ENCODE data around the gene TSFM.

The TSFM gene

DNA sequence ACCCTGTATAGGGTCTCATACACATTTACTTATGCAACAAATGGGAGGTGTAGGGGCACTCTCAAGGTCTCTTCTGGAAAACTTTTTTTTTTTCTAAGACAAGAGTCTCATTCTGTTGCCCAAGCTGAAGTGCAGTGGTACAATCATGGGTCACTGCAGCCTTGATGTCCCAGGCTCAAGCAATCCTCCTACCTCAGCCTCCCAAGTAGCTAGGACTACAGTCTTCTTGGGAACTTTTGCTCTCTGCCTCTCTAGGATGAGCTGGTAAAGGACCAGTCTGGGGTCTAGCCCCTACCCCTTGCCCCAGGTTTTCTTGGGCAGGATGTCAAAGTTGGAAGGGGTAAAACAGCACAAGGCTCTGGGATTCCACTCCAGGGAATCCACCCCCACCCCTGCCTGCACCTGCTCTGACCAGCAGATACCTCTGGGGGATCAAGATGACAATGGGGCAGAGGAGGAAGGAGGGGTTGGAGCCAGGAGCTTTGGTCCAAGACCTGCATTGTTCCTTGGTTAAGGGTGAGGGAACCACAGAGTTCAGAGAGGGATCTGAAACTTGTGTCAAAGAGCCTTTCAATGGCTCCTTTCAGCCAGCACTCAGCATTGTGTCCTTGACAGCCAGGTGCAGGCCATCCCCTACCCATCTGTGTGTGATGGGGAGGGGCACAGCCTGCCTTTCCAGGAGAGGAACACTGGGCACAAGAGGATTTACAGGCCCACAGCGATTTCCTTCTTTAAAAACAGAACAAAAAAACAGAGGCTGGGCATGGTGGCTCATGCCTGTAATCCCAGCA lies 51.7 kb downstream of the TSFM start:
- DNase-seq (ENCODE audit: low read depth), result no peak

DNA sequence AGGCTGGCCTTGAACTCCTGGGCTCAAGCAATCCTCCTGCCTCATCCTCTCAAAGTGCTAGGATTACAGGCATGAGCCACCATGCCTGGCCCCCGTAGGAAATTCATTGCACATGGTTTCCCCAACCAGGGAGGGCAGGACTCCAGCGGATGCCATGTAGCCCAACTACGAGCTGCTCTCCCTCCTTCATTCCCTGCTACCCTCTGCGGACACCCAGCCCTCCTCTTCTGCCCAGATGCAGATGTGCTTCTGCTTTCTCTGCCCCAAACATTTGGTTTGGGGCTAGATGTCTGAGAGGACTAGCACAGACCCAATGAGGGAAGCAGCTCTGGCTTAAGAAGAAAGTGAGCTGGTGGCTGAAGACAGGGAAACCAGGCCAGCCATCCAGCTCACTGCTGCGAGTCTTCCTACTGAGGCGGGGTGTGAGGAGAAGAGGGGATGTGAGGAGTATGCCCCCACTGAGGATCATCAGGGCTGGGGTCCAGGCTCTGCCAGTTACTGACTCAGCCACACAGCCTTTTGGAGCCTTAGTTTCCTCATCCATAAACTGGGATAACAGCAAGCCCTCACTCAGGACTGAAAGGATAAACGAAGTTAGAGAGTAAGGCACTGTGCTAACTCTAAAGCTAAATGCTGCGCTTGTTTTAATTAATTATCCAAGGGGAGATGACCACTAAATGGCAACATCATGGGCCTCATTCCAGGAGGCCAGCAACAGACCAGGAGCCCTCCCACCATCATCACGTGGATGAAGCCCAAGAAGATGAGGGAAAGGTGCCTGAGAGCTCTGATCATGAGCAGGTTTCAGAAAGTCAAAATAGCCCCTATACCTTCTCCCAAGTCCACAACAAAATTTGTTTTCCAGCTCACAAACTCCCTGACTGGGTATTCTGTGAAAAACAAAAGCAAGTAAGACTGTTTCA lies 53.0 kb downstream of the TSFM start:
- DNase-seq (ENCODE audit: low read depth), result no peak

DNA sequence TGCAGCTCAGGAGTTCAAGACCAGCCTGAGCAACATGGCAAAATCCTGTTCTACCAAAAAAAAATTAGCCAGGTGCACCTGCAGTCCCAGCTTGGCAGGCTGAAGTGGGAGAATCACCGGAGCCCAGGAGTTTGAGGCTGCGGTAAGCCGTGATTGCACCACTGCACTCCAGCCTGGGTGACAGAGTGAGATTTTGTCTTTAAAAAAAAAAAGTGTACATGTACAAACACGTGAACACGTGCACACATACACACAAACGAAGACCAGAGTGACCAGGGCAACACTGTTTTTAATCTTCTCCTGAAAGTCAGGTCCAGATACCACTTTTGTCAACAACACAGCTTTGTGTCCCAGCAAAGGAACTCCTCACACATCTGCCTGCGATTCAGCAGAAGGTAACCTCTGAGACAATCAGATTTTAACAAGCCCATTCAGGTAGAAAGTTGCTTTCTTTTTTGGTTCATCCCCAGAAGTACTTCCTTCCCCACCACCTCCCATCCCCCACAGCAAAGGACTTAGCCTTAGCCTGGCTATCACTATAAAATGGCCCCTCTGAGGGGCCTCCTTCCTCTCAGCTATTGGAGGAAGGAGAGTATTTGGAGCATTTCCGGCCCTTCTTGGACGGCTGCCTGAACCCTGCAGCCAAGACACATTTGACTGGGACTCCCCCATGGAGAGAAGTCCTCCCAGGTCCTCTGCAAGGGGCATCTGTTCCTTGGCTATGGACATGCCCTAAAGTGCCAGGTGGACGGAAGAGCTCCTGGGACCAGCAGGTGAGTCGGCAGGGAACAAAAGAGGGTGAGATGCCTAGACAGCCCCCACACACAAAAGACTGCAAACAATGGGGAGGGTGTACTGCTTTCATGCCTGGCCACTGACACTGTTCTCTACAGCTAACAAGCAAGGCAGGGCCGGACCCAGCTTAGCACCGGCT lies 54.1 kb downstream of the TSFM start:
- DNase-seq (ENCODE audit: low read depth), result no peak

DNA sequence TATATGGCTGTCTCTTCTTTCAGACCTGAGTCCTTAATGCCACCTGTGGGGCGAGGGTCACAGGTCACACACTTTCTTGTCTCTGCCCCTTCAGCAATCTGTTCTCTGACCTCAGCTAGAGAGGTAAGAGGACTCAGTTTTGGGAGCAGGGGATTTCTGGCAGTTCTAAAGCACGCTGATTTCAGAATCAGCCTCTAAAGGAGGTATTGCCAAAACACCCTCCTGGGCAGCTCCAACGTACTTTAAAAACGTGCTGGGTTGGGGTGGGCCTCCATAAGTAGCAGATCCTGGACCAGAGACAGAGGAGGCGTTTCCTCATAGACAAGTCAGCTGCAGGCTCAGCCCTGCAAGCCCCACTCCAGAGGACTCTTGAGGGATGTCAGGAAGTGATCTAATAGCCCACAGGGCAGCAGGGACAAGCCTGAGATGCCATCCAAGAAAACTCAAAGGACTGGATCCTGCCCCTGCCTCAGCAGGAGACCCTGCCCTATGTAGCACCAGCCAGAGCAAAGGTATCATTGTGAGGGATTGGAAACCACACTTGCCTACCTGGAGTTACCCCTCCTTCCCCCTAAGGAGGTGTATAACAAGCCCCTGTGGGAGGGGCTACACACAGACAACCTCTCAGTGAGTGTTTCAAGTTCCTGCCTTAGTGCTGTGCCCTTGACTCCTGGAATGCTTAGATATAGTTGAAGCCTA lies 55.4 kb downstream of the TSFM start:
- DNase-seq (ENCODE audit: low read depth), result no peak

DNA sequence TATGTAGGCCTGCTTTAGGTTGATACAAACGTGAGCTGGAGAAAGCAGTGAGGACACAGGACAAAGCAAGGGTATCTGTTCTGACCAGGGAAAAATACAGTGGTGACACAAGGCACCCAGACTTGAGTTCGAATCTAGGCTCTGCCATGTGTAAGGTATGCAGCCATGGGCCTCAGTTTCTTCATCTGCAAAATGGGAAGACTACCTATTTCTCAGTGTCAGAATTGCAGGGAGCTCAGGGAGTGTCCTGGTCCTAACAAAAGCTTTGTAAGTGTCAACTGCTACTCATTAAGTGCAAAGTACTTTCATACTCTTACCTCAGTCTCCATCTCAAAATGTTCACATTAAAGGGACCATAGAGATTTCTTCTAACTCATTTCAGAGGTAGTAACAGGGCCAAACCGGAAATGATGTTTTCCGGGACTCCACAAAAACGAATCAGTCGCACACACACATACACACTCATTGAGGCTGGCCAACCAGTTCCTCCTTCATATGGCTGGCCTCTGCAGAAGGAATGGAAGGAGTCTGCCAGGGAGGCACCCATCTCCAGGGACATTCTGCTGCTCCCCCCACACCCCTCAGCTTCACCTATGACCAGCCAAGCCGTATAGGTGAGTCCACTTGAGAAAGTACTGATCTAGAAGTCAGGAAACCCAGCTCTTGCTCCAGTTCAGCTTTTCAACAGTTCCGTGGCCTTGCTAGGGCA lies 56.2 kb downstream of the TSFM start:
- no peak for DNase-seq (ENCODE audit: low read depth)

DNA sequence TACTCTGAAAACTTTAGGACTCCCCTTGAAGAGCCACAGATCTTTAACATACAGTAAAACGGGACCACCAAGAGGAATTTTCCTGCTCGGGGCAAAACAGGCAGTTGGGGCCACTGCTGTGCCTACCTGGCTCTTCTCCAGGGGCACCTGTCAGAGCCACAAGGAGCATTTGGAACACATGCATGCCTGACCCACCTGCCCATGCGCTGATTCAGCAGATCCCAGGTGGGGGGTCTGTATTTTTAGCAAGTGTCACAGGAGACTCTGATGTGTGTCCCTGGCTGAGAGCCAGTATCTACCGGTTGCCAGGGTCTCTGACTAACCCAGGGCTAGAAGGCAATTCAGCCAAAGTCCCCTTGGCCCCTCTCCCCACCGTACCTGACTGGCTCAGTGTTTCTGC lies 57.4 kb downstream of the TSFM start:
- DNase-seq (ENCODE audit: low read depth), result no peak

DNA sequence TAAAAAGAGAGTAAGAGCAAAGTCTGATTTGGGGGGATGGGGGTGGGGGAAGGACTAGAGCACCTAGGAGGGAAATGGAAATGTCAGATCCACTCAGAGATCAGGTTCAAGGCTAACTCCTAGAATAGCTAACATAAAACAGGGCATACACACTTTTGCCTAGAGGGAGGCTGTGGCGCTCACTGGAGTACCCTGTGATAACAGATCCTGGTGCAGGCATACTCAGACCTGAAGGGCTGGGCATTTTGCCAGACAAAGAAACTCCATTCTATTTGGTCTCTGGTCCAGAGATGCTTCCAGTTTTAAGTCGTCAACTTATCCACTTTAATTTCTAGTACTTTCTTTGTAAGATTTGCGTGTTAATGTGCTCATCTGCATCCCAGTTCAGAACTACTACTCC lies 58.1 kb downstream of the TSFM start:
- no peak for DNase-seq (ENCODE audit: low read depth)

DNA sequence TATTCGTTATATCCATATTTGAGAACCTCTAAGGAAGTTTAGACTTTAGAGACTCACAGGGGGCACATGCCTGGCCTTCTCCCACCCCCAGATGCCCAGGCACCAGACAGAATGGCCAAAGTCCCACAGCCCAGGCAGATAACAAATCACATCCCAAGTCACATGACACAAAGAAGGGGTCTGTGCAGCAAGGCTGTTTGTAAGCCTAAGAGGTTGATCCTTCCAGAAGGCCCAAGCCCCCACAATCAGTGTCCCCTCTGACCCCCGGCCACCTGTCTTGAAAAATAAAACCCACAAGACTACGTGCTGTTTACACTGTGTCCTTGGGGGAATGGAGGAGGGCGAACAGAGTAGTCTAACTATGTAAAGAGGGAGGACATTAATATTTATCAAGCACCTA lies 58.9 kb downstream of the TSFM start:
- DNase-seq (ENCODE audit: low read depth), result no peak

DNA sequence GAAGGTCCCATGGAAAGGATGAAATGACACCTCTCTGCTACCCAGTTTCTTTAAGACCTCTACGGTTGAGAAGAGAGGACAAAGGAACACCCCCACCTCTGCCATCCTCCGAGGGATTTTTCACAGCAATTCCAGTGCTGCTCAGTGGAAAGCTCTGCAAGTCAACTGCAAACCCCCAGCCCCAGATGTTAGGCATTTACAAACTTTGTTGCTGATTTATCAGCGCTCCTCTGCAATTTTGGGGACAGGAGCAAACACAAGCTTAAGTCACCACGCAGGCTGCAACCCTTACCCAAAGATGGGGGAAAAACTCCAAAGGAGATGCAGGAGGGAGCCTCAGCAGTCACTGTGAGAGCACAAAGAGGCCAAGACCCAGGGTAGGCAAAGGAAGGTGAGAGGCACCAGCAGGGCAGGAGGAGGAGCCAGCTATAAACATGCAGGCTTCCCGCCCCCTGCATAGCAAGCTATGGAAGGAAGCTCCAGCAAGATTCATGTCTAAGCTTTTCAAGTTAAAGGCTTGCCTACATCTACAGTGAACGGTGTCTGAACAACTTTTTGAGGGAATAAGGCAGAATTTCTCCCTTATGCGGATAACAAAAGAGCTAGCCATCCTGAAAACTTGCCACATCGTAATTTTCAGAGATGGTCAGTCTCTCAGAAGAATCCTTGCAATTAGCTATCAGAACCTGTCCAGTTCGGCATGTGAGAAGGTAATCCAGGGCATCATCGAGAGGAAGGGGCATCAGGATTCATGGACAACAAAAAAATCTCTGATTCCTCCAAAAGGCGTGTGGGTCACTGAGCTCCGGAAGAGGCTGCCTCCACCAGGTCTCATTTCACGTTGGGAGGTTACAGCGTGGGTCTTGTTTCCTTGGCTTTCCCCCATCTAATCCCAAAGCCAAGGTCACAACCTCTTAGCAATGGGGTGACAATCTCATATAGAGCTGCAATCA lies 60.0 kb downstream of the TSFM start:
- no peak for DNase-seq (ENCODE audit: low read depth)

DNA sequence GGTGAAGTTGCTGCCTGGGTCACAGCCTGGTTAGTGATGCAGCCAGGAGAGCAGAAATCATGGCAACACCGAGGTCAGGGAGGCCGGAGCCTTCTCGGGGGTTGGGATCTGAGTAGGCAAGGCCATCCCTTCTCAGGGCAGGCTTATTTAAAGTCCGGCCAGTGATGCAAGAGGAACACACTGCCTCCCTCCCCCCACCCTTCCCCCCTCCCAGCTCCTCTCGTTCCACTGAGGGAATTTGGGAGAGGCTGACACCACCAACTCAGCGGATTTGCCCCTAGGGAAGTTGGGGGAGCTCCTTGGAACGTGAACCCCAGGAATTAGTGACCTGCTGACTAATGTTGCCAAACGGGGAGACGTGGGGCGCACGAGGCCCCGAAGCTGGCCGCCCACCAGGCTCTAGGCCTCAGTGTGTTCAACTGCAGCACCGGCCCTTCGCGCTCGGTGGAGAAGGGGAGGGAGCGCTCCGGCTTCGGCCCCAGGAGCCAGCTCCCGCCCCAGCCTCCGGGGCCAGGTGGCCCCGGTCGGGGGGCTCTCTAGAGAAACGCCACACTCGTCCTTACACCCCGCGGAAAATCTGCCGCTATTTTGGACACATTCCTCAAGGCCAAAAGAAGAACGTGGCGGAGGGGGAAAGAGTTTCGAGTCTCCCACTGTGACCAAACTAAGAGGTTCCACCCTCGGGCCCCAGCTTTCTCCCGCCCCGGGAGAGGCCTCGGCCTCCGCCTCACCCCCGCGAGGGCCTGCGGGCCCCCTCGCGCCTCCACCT lies 62.3 kb downstream of the TSFM start:
- DNase-seq (ENCODE audit: low read depth), result no peak

DNA sequence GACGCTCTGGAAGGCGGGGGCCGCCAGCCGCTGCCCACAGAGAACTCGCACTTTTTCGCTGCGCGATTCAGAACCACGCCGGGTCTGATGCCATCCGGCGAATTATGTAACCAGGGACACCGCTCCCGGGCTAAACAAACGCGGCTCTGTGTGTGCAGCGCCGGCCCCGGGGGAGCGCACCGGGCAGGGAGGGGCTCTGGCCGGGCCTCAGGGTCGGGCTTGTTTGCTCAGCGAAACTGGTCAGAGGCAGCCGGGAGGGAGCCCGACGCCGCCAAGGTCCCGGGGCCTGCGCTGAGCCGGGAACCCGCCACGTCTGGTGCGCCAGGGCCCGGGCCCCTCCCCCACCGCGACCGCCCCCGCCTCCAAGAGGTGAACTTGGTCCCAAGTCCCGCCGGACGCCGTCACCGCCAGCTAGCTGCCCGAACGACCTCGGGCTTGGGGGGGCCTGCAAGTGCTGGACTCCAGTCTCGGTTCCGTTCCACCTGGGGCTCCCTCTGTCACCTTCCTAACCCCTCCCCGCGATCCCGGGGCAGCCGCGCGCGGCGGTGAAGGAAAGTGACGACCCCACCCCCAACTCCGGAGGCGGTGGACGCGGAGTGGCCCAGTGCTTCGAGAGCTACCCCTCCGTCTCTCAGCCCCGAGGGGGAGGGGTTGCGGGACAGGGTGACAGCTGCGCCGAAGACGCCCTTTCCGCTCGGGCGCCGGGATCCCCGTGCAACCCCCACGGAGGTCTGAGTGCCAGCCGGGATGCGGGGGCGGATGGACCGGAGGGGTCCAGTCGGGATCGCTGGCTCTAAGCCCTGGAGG lies 63.1 kb downstream of the TSFM start:
- DNase-seq (ENCODE audit: low read depth), result no peak

DNA sequence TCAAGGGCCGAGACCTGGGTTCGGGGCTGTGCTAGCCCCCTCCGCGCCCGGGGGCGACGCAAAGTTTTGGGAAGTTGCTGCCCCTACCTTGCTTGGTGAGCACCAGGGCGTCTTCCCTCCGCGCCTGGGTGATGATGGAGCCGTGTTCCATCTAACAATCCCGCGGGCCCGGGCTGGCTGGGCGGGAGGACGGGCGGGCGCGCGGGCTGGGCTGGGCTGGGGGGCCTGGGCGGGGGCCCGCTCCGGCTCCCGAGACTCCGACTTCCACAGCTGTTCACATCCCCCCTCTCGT lies 63.6 kb downstream of the TSFM start:
- no peak for DNase-seq (ENCODE audit: low read depth)

DNA sequence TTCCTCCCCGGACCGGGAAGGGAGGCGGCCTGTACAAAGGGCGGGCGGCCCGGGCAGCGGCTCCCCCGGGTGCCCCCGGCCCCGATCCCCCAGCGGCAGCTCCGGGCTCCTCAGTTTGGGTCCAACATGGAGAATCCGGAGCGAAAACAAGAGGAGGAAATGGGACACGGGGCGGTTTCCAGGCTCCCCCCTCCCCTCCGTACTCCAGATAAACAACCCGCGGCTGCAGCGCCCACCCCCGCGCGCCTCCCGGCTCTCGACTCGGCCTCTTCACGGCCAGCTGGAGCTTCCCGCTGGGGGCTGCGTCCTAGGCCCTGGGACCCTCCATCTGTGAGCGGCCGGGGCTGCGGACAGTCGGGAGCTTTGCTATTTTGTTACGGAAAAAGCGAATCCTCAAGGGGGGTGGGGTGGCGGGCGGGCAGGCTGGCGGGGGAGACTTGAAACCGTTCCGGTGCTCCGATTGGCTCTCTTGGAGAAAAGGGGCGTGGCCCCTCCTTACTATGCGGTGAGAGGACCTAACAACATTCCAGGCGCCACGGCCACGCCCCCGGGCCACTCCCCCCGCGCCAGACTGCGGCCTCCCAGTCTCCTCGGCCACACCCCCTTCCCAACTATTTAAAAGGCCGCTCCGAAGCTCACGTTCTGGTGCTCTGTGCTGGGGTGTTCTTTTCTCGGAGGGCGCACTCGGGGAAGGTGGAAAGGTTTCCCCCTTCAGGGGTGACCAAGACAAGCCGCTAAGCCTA lies 64.2 kb downstream of the TSFM start, which contains the start of gene CTDSP2:
Gene CTDSP2, minus strand, starts transcription at position 153 of the 743 bp plus-strand sequence. CDS start 294 bp downstream, outside the sequence.
- DNase-seq (ENCODE audit: low read depth), result peak; percentile 91

Data from non-pigmented ciliary epithelial cell (primary cell).